Stimulated activated CD4-positive, alpha-beta T cell treated with anti-CD3 and anti-CD28 coated beads, Interleukin-2, amount 100 ng/mL, for 24 hours (primary cell): ENCODE measurements around the gene SLC13A5.
A peak's percentile ranks its signal among the peaks of the same experiment; 100 is the strongest.
"Not testable (repeated sequence)": the region's sequence is repeated elsewhere in the genome, so short reads cannot be mapped to it uniquely, and the experiment has no call there.

ENCODE experiments used
- DNase-seq, 2 donors: peaks; one replicate each; pipeline ENCODE4 v3.0.0-alpha.2; 2020

SLC13A5 gene

GRCh38 chr17:6658411-6658810 is 54.8 kb downstream of the SLC13A5 start:
- not testable (repeated sequence) for DNase-seq

- no peak for DNase-seq
Measured at GRCh38 chr17:6657633-6658287, 55.4 kb downstream of the SLC13A5 start.

GRCh38 chr17:6656797-6657632 is 56.2 kb downstream of the SLC13A5 start:
- DNase-seq = peak; percentile 66 to 68

GRCh38 chr17:6655732-6656361 is 57.3 kb downstream of the SLC13A5 start:
- not testable (repeated sequence) for DNase-seq

GRCh38 chr17:6654841-6655731 is 58.1 kb downstream of the SLC13A5 start:
- DNase-seq = no peak

GRCh38 chr17:6651919-6652452 is 61.2 kb downstream of the SLC13A5 start:
- peak in 1 of 2 donors; percentile 39 for DNase-seq

- DNase-seq = peak; percentile 96 to 97
Measured at GRCh38 chr17:6651354-6651918, 61.7 kb downstream of the SLC13A5 start, which contains the start of the genes C17orf100 and MED31. Gene C17orf100 (plus strand): TSS chr17:6651762. CDS start chr17:6651914, 152 bp downstream. Gene MED31 (minus strand): TSS chr17:6651605. CDS start chr17:6651528, 77 bp downstream.

GRCh38 chr17:6648181-6648580 is 65.0 kb downstream of the SLC13A5 start:
- no peak for DNase-seq

GRCh38 chr17:6643451-6644125 is 69.6 kb downstream of the SLC13A5 start:
- DNase-seq = no peak

- DNase-seq = no peak
Measured at GRCh38 chr17:6642592-6642991, 70.6 kb downstream of the SLC13A5 start.

GRCh38 chr17:6641247-6641863 is 71.8 kb downstream of the SLC13A5 start:
- no peak for DNase-seq

- DNase-seq = peak; percentile 93 to 97
Measured at GRCh38 chr17:6640536-6641246, 72.5 kb downstream of the SLC13A5 start, which contains the start of the genes KIAA0753 and TXNDC17. Gene KIAA0753 (minus strand): TSS chr17:6640711. CDS start chr17:6635103, 5,608 bp downstream. Gene TXNDC17 (plus strand): TSS chr17:6641060. CDS start chr17:6641083, 23 bp downstream.

- DNase-seq = peak in 1 of 2 donors; percentile 52
Measured at GRCh38 chr17:6639586-6640535, 73.3 kb downstream of the SLC13A5 start.

GRCh38 chr17:6639014-6639585 is 74.1 kb downstream of the SLC13A5 start:
- DNase-seq = no peak

- DNase-seq = no peak
Measured at GRCh38 chr17:6638046-6638908, 74.9 kb downstream of the SLC13A5 start.

GRCh38 chr17:6637458-6637840 is 75.7 kb downstream of the SLC13A5 start:
- no peak for DNase-seq
